GM19025 (cell line): ENCODE data around the gene SLC22A1.
"Not testable (repeated sequence)": the region's sequence is repeated elsewhere in the genome, so short reads cannot be mapped to it uniquely, and the experiment has no call there.

Experiments
- ATAC-seq: cut with Tn5 transposase; IDR thresholded peaks from one replicate; pipeline ENCODE4 v1.9.1; 2021; ENCODE audit warnings: mild to moderate bottlenecking, low read depth, moderate library complexity; ENCODE audit not compliant: unreplicated experiment

SLC22A1 gene

GRCh38 chr6:160093061-160093460 is 28.6 kb upstream of the SLC22A1 start:
- ATAC-seq, result no peak

GRCh38 chr6:160093946-160094345 is 27.7 kb upstream of the SLC22A1 start:
- no peak for ATAC-seq

GRCh38 chr6:160095146-160095845 is 26.3 kb upstream of the SLC22A1 start:
- no peak for ATAC-seq

- no peak for ATAC-seq
Observed at GRCh38 chr6:160101277-160102205, 20.1 kb upstream of the SLC22A1 start.

GRCh38 chr6:160102399-160102798 is 19.2 kb upstream of the SLC22A1 start:
- no peak for ATAC-seq

GRCh38 chr6:160102956-160103824 is 18.4 kb upstream of the SLC22A1 start:
- no peak for ATAC-seq

- no peak for ATAC-seq
Observed at GRCh38 chr6:160103825-160104100, 17.9 kb upstream of the SLC22A1 start.

- ATAC-seq, result no peak
Observed at GRCh38 chr6:160104821-160105517, 16.6 kb upstream of the SLC22A1 start.

- ATAC-seq, result no peak
Observed at GRCh38 chr6:160106010-160106409, 15.6 kb upstream of the SLC22A1 start.

GRCh38 chr6:160106701-160107100 is 14.9 kb upstream of the SLC22A1 start:
- ATAC-seq, result no peak

- ATAC-seq, result no peak
Observed at GRCh38 chr6:160108077-160108476, 13.5 kb upstream of the SLC22A1 start.

- no peak for ATAC-seq
Observed at GRCh38 chr6:160110586-160111123, 11.0 kb upstream of the SLC22A1 start.

GRCh38 chr6:160111806-160112205 is 9.8 kb upstream of the SLC22A1 start:
- ATAC-seq, result no peak

- ATAC-seq, result no peak
Observed at GRCh38 chr6:160112628-160113299, 8.9 kb upstream of the SLC22A1 start.

GRCh38 chr6:160114536-160114935 is 7.1 kb upstream of the SLC22A1 start:
- not testable (repeated sequence) for ATAC-seq

- no peak for ATAC-seq
Observed at GRCh38 chr6:160115421-160115820, 6.2 kb upstream of the SLC22A1 start.

GRCh38 chr6:160116411-160116810 is 5.2 kb upstream of the SLC22A1 start:
- ATAC-seq, result no peak

GRCh38 chr6:160117137-160117536 is 4.5 kb upstream of the SLC22A1 start:
- no peak for ATAC-seq

- no peak for ATAC-seq
Observed at GRCh38 chr6:160118620-160119229, 2.9 kb upstream of the SLC22A1 start.
